Measurements from ENCODE around the gene JSRP1.

The JSRP1 gene

GRCh38 chr19:2255982-2256685 lies at the start of gene JSRP1:
JSRP1 (minus strand) TSS chr19:2256417; CDS start chr19:2255314, 1,103 bp downstream.
- DNase-seq = no peak

GRCh38 chr19:2305452-2306280 lies 49.4 kb upstream of the JSRP1 start:
- DNase-seq = no peak

- no peak for DNase-seq
These were observed 47.1 kb upstream of the JSRP1 start for GRCh38 chr19:2303211-2303798.

- no peak for DNase-seq
These were observed 46.3 kb upstream of the JSRP1 start for GRCh38 chr19:2302319-2303210.

- no peak for DNase-seq
These were observed 44.3 kb upstream of the JSRP1 start for GRCh38 chr19:2300533-2300932.

- no peak for DNase-seq
These were observed 39.9 kb upstream of the JSRP1 start for GRCh38 chr19:2296141-2296540.

GRCh38 chr19:2294687-2295335 lies 38.6 kb upstream of the JSRP1 start:
- DNase-seq = no peak

GRCh38 chr19:2291185-2291751 lies 35.1 kb upstream of the JSRP1 start:
- DNase-seq = no peak

- no peak for DNase-seq
These were observed 34.4 kb upstream of the JSRP1 start for GRCh38 chr19:2290441-2291184.

GRCh38 chr19:2289714-2290435 lies 33.7 kb upstream of the JSRP1 start:
- DNase-seq = peak; percentile 60

GRCh38 chr19:2288818-2289713 lies 32.8 kb upstream of the JSRP1 start:
- DNase-seq = no peak

- DNase-seq = no peak
These were observed 32.2 kb upstream of the JSRP1 start for GRCh38 chr19:2288338-2288817.

GRCh38 chr19:2287585-2288337 lies 31.5 kb upstream of the JSRP1 start:
- no peak for DNase-seq

GRCh38 chr19:2286402-2287140 lies 30.4 kb upstream of the JSRP1 start:
- DNase-seq = no peak

- no peak for DNase-seq
These were observed 27.8 kb upstream of the JSRP1 start for GRCh38 chr19:2283835-2284507.

- no peak for DNase-seq
These were observed 26.6 kb upstream of the JSRP1 start for GRCh38 chr19:2282862-2283237.
